ENCODE data around the gene OR5K1.

OR5K1 gene

DNA sequence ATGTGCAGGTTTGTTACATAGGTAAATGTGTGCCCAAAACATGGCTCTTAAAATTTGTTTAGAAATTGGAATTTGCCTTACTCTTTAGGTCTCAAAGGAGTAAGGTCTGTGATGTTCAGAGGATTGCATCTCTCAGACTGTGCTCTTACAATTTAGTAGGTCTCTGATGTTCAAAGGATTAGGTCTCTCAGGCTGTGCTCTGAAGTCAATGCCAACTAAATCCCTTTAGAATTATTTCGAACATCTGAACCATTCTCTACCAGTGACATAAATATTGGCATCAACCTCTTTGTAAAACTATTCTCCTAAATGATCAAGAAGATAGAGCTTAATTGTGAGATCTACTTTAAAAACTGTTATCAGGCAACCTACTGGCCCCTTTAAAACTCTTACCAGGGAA is at the start of gene OR5K1:
Gene OR5K1 (plus strand): TSS at position 301 of the 400 bp plus-strand sequence. CDS start 6,376 bp downstream, outside the sequence.
- DNase-seq (ENCODE audit: extremely low read depth, low read depth), result no peak
- no peak within 1 kb of the TSS for H3K4me3 ChIP-seq (replicated peaks; ENCODE audit: low read depth, low read length)
- TF ChIP-seq, protein P1, sequence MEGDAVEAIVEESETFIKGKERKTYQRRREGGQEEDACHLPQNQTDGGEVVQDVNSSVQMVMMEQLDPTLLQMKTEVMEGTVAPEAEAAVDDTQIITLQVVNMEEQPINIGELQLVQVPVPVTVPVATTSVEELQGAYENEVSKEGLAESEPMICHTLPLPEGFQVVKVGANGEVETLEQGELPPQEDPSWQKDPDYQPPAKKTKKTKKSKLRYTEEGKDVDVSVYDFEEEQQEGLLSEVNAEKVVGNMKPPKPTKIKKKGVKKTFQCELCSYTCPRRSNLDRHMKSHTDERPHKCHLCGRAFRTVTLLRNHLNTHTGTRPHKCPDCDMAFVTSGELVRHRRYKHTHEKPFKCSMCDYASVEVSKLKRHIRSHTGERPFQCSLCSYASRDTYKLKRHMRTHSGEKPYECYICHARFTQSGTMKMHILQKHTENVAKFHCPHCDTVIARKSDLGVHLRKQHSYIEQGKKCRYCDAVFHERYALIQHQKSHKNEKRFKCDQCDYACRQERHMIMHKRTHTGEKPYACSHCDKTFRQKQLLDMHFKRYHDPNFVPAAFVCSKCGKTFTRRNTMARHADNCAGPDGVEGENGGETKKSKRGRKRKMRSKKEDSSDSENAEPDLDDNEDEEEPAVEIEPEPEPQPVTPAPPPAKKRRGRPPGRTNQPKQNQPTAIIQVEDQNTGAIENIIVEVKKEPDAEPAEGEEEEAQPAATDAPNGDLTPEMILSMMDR (IDR thresholded peaks at IDR 0.05; ENCODE audit: low read depth, low read length, missing control alignments), result no peak

DNA sequence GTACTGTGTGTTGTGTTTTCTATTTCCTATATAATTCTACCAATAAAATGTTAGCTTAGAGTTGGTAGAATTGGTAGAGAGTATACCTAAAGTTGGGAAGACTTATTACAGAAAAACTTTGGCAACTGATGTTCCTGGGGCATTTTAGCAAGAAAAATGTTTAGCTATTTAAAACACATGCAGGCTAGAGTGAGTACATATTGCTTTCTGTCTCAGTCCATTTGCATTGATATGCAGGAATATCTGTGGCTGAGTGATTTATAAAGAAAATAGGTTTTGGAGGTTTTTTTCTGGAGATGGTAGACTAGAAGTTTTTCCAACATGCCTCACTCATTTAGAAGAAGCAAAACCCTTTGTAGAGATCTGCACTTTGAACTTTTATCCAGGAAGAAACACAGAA is 30.4 kb upstream of the OR5K1 start:
- TF ChIP-seq, protein P1 (IDR thresholded peaks at IDR 0.05; ENCODE audit: low read depth, low read length, missing control alignments), result no peak
- DNase-seq (ENCODE audit: extremely low read depth, low read depth), result no peak
- H3K4me3 ChIP-seq (replicated peaks; ENCODE audit: low read depth, low read length), result no peak overlapping the region

DNA sequence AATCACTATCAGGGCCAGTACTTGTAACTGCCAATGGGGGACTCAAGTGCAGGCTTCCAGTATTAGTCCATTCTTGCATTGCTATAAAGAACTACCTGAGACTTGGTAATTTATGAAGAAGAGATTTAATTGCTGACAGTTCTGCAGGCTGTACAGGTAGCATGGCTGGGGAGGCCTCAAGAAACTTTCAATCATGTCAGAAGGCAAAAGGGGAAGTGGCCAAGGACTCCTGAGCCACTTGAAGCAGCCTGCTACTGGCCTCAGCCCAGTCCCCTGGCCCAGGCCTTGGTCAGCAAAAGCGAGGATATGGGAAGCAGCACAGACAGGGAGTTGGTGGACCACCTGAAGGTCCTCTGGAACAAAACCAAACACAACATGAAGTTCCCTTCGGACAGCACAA is 29.2 kb upstream of the OR5K1 start:
- no peak for DNase-seq (ENCODE audit: extremely low read depth, low read depth)
- H3K4me3 ChIP-seq (replicated peaks; ENCODE audit: low read depth, low read length), result no peak overlapping the region
- TF ChIP-seq, protein P1 (IDR thresholded peaks at IDR 0.05; ENCODE audit: low read depth, low read length, missing control alignments), result no peak

DNA sequence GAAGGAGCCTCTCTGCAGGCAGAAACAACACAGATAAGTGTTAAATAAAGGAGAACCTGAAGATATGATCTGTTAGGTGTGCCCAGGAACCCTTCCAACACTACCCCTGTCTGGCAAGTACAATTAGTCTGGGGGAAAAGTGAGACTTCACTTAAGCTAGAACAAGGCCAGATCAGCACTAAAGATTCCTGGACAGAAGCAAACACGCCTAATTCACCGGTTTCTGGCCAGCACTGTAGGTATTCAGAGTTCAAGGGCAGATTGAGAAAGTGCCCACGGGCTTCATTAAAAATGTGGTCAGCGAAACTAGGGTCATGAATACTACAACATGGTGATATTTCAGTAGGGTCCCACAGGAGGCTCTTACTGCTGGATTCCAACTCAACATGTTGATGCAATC is 28.6 kb upstream of the OR5K1 start:
- TF ChIP-seq, protein P1 (IDR thresholded peaks at IDR 0.05; ENCODE audit: low read depth, low read length, missing control alignments), result no peak
- no peak for DNase-seq (ENCODE audit: extremely low read depth, low read depth)

DNA sequence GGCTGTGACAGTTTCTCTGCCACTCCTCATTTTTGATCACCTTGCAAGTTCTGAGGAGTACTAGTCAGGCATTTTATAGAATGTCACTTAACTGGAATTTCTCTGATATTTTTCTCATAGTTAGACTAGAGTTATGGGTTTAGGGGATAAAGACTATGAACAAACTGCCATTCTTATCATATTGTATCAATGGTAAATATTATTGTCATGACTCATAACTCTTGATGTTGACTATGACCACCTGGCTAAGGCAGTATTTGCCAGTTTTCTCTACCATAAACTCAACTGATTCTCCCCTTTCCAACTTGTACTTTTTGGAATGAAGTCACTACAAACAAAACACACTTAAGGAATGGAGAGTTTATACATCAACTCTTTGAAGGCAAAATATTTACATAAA is 22.7 kb upstream of the OR5K1 start:
- no peak overlapping the region for H3K4me3 ChIP-seq (replicated peaks; ENCODE audit: low read depth, low read length)
- no peak for DNase-seq (ENCODE audit: extremely low read depth, low read depth)
- TF ChIP-seq, protein P1 (IDR thresholded peaks at IDR 0.05; ENCODE audit: low read depth, low read length, missing control alignments), result no peak

More for the DNA sequence above, 28.6 kb upstream of the OR5K1 start:
- H3K4me3 ChIP-seq (replicated peaks; ENCODE audit: low read depth, low read length), result no peak overlapping the region

DNA sequence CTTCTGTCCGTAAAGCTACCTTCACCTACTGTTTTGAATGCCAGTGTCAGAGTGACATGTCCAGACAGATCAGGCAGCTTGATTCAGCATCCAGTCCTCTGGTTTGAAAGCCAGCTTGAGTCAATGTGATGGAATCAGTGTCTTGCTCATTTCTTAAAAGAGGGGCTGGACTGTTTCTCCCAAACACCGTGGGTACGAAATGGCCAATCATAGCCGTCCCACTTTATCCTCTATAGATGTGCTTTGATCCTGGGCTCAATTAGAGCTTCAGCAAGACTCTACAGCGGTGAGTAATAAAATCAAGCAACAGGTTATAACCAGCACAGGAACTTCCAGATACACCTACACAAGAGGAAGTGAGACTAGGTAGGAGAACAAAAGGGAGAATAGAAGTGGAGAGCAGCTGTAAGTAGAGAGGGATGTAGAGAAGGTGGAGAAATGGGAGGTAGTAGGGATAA is 17.0 kb upstream of the OR5K1 start:
- no peak overlapping the region for H3K4me3 ChIP-seq (replicated peaks; ENCODE audit: low read depth, low read length)
- TF ChIP-seq, protein P1 (IDR thresholded peaks at IDR 0.05; ENCODE audit: low read depth, low read length, missing control alignments), result no peak
- DNase-seq (ENCODE audit: extremely low read depth, low read depth), result no peak

DNA sequence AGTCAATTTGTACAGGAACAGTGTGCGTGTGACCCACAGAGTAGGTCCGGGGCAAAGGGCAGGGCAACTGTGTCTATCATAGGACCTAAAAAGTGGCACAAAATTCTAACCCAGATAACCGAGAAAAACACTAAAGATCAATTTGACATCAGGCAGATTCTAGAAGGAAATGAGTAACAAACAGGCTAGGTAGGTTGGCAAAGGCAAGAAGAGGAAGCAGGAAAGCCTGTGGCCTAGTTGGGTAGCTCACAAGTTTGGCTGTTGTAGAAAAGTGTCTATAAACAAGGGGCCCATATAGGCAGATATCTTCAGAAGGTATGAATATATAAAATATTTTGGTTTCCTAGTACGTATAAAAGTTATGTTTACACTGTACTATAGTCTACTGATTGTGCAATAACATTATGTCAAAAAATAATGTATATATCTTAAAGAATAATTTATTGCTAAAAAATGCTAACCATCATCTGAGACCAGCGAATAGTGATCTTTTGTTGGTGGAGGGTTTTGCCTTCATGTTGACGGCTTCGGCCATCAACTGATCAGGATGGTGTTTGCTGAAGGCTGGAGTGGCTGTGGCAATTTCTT is 13.3 kb upstream of the OR5K1 start:
- no peak for DNase-seq (ENCODE audit: extremely low read depth, low read depth)
- TF ChIP-seq, protein P1 (IDR thresholded peaks at IDR 0.05; ENCODE audit: low read depth, low read length, missing control alignments), result no peak
- no peak overlapping the region for H3K4me3 ChIP-seq (replicated peaks; ENCODE audit: low read depth, low read length)
